GM20000 (cell line): ENCODE measurements around the gene PFDN6.
A peak's percentile ranks its signal among the peaks of the same experiment; 100 is the strongest.

Experiments
- DNase-seq: peaks from one replicate; pipeline ENCODE4 v3.0.0; 2012; ENCODE audit warnings: low spot score
- CTCF ChIP-seq: IDR thresholded peaks from 2 replicates; pipeline ENCODE4 v1.5.1; 2012; ENCODE audit warnings: mild to moderate bottlenecking, control low read depth; ENCODE audit errors: extremely low read depth, missing control alignments

PFDN6 gene

DNA sequence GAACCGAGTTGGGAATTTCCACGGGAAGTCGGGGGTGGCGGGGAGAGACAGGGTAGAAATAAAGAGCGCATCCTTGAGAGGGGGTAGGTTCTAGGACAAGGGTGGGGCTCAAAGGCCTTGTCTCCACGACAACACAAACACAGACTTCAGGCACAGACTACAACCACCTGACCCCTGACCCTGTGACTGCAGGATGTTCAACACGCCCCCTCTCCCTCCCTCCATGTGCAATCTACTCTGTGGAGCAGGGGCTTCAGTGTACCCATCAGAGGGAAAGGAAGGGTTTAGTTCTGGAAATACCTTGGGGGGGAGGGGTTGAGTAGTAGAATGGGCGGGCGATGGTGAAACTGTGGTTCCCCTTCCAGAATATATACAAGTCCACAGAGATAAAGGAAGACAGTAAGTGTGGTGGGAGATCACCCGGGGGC is 25.1 kb downstream of the PFDN6 start:
- no peak for TF ChIP-seq CTCF
- DNase-seq = peak; percentile 75

GRCh38 chr6:33314943-33315792 is 25.8 kb downstream of the PFDN6 start:
- no peak for TF ChIP-seq CTCF
- peak; percentile 17 for DNase-seq

DNA sequence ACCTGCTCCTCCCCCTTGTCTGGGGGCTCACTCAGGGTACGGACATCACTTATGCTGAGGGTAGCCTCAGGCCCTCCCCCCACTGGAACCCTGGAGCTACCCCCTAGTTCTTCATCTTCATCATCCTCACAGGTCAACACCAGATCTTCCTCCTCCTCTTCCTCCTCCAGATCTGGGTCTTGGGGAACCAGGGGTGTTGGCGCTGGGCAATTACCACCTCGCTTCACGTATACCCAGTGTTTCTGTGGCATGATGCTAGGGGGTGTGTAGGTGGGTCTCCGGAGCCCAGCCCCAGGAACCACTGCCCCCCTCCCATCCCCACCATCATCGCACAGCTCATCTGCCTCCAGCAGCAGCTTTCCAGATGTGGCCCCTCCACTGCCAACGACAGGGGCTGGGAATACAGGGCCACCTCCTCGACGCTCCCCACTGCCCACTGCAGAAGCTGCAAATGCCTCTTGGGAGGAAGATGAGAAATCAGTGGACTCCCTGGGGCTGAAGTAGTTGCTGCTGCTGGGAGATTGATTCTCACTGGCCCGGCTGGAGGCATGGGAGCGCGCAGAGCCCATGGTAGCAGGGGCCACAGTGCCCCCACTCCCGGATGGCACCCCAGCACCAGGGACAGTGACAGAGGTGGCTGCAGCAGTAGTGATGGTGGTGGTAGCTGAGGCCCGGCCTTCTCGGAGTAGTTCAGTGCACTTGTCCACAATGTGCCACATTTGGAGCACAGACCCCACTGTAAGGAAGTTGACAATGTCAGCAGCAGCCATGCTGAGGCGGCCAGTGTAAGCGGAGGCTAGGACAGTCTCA is 26.6 kb downstream of the PFDN6 start:
- TF ChIP-seq CTCF = no peak
- no peak for DNase-seq

- DNase-seq = no peak
- TF ChIP-seq CTCF = no peak
These were observed 27.4 kb downstream of the PFDN6 start for GRCh38 chr6:33316603-33317418.

GRCh38 chr6:33317419-33317668 is 27.9 kb downstream of the PFDN6 start:
- no peak for DNase-seq
- no peak for TF ChIP-seq CTCF

DNA sequence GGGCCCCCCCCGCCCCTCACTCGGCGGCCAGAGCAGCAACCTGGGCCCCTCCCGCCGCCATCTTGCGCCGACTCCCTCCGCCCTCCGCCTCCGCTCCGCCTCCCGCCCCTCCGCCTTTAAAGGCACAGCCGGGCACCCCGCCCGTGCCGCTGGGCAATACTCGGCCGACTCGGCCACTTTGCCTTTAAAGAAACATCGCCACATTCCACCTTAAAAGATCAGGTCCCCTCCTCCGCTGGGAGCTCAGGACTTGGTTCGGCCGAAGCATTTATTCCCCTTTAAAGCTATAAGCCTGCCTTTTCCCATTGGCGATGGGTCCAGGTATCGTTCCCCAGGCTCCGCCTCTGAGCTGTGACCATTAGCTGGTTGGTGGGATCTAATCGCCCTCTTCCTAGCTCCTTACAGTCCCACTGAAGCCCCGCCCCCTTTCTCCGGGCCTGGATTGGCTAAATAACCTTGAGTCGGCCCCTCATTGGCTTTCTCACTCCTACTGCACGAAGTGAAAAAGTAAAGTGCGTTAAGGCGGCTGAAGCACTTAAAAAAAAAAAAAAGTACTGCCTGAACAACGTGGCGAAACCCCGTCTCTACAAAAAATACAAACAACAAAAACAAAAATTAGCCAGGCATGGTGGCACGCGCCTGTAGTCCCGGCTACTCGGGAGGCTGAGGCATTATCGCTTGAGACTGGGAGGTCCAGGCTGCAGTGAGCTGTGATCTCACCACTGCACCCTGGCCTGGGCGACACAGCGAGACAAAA is 28.4 kb downstream of the PFDN6 start, which contains the start of gene ZBTB22:
Gene ZBTB22 (minus strand): TSS at position 76 of the 757 bp plus-strand sequence. CDS start 828 bp downstream, outside the sequence.
- TF ChIP-seq CTCF = no peak
- DNase-seq = peak; percentile 88
